ENCODE data around the gene KIRREL1.

The KIRREL1 gene

GRCh38 chr1:158056498-158056897 is 63.1 kb downstream of the KIRREL1 start:
- no peak for DNase-seq (ENCODE audit: low read depth)
- no peak for TF ChIP-seq CTCF (IDR thresholded peaks at IDR 0.05; ENCODE audit: insufficient read depth, low read depth, low read length, missing control alignments)
- H3K4me3 ChIP-seq (ENCODE audit: low read depth, low read length): no peak overlapping the region

GRCh38 chr1:158058237-158058985 is 65.0 kb downstream of the KIRREL1 start:
- no peak for TF ChIP-seq CTCF (IDR thresholded peaks at IDR 0.05; ENCODE audit: insufficient read depth, low read depth, low read length, missing control alignments)
- H3K4me3 ChIP-seq (ENCODE audit: low read depth, low read length): no peak overlapping the region
- DNase-seq (ENCODE audit: low read depth): no peak

GRCh38 chr1:158059984-158060383 is 66.5 kb downstream of the KIRREL1 start:
- TF ChIP-seq CTCF (IDR thresholded peaks at IDR 0.05; ENCODE audit: insufficient read depth, low read depth, low read length, missing control alignments): no peak
- H3K4me3 ChIP-seq (ENCODE audit: low read depth, low read length): no peak overlapping the region
- DNase-seq (ENCODE audit: low read depth): no peak

GRCh38 chr1:158062174-158062573 is 68.7 kb downstream of the KIRREL1 start:
- TF ChIP-seq CTCF (IDR thresholded peaks at IDR 0.05; ENCODE audit: insufficient read depth, low read depth, low read length, missing control alignments): no peak
- DNase-seq (ENCODE audit: low read depth): no peak
- H3K4me3 ChIP-seq (ENCODE audit: low read depth, low read length): no peak overlapping the region

- H3K4me3 ChIP-seq (ENCODE audit: low read depth, low read length): no peak overlapping the region
- DNase-seq (ENCODE audit: low read depth): no peak
- no peak for TF ChIP-seq CTCF (IDR thresholded peaks at IDR 0.05; ENCODE audit: insufficient read depth, low read depth, low read length, missing control alignments)
These were observed 74.2 kb downstream of the KIRREL1 start for GRCh38 chr1:158067662-158068061.

- no peak for TF ChIP-seq CTCF (IDR thresholded peaks at IDR 0.05; ENCODE audit: insufficient read depth, low read depth, low read length, missing control alignments)
- no peak for DNase-seq (ENCODE audit: low read depth)
- H3K4me3 ChIP-seq (ENCODE audit: low read depth, low read length): no peak overlapping the region
These were observed 75.5 kb downstream of the KIRREL1 start for GRCh38 chr1:158068918-158069317.

- TF ChIP-seq CTCF (IDR thresholded peaks at IDR 0.05; ENCODE audit: insufficient read depth, low read depth, low read length, missing control alignments): no peak
- no peak overlapping the region for H3K4me3 ChIP-seq (ENCODE audit: low read depth, low read length)
- no peak for DNase-seq (ENCODE audit: low read depth)
These were observed 77.7 kb downstream of the KIRREL1 start for GRCh38 chr1:158071138-158071537.

Data from GM12865 (cell line).